ENCODE measurements around the gene DYNC2H1. TPM values are rescaled to one million over a fixed set of nuclear protein-coding genes. Genes with fewer than 3 reads are reported as not detected.

The DYNC2H1 gene
- total RNA-seq, 1 donor = 44.9 TPM

- H3K4me3 ChIP-seq (ENCODE audit: low read depth, low read length) = no peak overlapping the region
- DNase-seq (ENCODE audit: low read depth) = no peak
- no peak for TF ChIP-seq CTCF (IDR thresholded peaks at IDR 0.05; ENCODE audit: insufficient read depth, low read depth, low read length)
Measured at GRCh38 chr11:103520792-103521191, 411.6 kb downstream of the DYNC2H1 start.

DNA sequence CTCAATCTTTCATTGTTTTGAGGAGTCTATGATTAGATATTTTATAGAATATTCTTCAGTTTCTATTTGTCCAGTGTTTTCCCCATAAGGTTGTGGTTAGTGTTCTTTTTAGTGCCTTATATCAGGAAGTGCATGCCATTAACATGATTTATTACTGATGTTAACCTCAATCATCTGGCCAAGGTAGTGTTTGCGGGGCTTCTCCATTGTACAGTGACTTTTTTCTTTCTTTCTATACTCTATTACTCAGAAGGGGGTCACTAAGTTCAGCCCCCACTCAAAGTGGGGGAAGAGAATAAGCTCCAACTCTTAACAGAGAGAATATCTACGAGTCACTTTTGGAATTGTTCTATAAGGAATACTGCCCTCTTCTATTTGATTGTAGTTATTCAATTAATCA lies 415.8 kb downstream of the DYNC2H1 start:
- no peak overlapping the region for H3K4me3 ChIP-seq (ENCODE audit: low read depth, low read length)
- DNase-seq (ENCODE audit: low read depth) = peak; percentile 60
- TF ChIP-seq CTCF (IDR thresholded peaks at IDR 0.05; ENCODE audit: insufficient read depth, low read depth, low read length) = no peak

GRCh38 chr11:103528046-103528445 lies 418.8 kb downstream of the DYNC2H1 start:
- H3K4me3 ChIP-seq (ENCODE audit: low read depth, low read length) = no peak overlapping the region
- peak; percentile 77 for DNase-seq (ENCODE audit: low read depth)
- no peak for TF ChIP-seq CTCF (IDR thresholded peaks at IDR 0.05; ENCODE audit: insufficient read depth, low read depth, low read length)

DNA sequence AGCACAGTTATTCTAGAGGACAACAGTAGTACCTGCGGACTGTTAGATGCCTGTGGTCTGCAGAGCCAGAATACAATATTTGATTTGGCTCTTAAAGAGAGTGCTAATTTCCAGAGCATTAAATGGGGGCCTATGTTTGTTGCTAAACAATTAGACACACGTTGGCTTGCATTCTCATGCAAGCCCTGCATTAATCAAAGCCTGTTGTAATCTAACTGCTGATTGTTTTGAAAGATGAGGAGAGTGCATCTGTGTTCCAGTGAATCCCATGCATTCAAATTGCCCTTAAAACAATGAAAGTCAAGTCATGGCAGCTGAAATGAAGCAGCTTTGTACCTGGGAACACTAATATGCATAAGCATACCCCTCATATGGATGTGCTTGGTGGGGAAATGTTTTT lies 419.4 kb downstream of the DYNC2H1 start:
- DNase-seq (ENCODE audit: low read depth) = peak; percentile 51
- H3K4me3 ChIP-seq (ENCODE audit: low read depth, low read length) = no peak overlapping the region
- no peak for TF ChIP-seq CTCF (IDR thresholded peaks at IDR 0.05; ENCODE audit: insufficient read depth, low read depth, low read length)

DNA sequence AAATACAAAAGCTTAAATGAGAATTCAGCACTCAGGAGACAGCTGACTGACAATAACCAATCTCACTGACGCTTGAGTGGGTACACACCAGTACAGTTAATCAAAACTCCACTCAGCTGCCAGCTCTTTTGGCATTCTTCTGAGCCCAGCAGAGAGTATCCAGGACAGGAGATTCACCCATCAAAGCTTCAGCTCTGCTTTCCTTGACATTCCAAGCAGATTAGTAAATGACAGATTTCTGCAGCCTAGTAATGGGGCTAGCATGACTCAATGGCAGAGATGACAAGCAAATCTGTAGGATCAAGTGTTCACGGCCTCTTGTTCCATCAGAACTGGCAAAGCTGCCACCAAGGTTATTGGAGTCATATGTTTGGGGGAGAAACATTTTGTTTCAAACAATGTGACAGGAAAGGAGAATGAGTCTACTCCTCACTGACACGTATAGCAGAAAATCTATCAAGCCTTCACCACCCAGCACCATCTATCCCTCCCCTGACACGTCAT lies 420.0 kb downstream of the DYNC2H1 start:
- no peak for TF ChIP-seq CTCF (IDR thresholded peaks at IDR 0.05; ENCODE audit: insufficient read depth, low read depth, low read length)
- no peak overlapping the region for H3K4me3 ChIP-seq (ENCODE audit: low read depth, low read length)
- DNase-seq (ENCODE audit: low read depth) = peak; percentile 59

Small RNA genes lying within 50 kb of the gene (small RNA-seq; reads per million reads assigned to genes)
- not detected for gene AP003461.1

Other genes starting within 250 kb of the DYNC2H1 start
- 3.0 and 3.5 TPM in 2 replicates for gene MMP12, start 234.4 kb upstream of the DYNC2H1 start, total RNA-seq
- gene MMP13, start 153.7 kb upstream of the DYNC2H1 start, total RNA-seq = not detected in 2 replicates
- gene DCUN1D5, start 17.3 kb upstream of the DYNC2H1 start, total RNA-seq = 63.5 and 82.8 TPM in 2 replicates